Measurements from ENCODE around the gene CCDC28A.
A peak's percentile ranks its signal among the peaks of the same experiment; 100 is the strongest.
"Not testable (repeated sequence)": the region's sequence is repeated elsewhere in the genome, so short reads cannot be mapped to it uniquely, and the experiment has no call there.

The CCDC28A gene

DNA sequence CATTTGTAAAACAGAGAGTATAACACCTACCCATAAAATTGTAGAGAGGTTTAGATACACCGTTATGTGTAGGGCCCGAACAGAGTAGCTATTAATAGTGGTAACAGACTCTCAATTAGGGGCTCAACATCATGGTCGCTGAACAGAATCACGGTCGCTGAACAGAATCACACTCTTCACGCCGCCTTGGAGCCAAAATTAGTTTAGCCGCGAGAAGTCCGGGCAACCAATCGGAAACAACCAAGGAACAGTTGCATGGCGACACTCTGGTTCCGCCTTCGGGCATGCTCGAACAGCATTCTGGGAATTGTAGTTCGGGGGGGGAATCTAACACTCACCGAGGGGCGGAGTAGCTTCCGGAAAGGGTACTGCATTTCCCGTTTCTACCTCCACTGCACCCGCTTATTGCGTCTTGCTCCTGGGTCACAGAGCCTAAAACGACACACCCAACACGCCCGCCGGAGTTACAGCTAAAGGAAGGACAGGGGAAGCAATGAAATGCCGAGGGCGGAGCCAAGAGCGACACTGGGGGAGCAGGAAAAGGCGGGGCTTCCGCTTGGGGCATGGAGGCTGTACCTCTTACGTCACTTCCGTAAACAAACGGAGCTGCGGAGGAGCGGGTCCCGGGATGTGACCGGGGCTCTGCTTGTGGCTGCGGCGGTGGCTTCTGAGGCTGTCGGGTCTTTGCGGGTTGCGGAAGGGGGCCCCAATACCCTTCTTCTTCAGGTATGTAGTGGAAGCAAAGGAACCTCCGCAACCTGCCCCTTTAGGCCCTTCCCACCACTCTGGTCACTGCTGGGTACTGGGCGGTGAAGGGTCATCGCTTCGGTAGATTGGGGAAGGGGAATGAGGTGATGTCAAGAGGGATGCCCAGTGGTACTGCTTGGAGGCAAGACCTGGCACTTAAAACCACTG is at the start of gene CCDC28A:
Gene CCDC28A, plus strand, starts transcription at position 593 of the 915 bp plus-strand sequence. CDS start 2,352 bp downstream, outside the sequence.
- DNase-seq = peak; percentile 81

DNA sequence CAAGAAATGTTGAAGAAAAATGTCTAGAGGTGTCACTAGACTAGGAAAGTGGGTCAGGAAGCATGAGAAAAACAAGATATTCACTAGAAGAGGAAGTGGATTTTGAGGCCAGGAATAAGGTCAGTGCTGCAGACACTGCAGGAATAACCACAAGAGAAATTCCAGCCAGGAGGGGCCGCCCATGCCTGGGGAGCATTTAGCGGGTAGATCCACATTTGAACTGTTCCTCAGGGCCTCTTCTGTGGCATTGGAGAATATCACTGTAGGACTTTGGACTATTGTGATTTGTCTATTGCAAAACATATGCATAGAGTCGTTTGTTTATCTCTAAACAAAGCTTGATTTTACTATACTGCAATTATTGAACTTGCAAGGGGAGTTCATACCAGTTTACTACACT is 49.6 kb upstream of the CCDC28A start:
- DNase-seq = no peak

DNA sequence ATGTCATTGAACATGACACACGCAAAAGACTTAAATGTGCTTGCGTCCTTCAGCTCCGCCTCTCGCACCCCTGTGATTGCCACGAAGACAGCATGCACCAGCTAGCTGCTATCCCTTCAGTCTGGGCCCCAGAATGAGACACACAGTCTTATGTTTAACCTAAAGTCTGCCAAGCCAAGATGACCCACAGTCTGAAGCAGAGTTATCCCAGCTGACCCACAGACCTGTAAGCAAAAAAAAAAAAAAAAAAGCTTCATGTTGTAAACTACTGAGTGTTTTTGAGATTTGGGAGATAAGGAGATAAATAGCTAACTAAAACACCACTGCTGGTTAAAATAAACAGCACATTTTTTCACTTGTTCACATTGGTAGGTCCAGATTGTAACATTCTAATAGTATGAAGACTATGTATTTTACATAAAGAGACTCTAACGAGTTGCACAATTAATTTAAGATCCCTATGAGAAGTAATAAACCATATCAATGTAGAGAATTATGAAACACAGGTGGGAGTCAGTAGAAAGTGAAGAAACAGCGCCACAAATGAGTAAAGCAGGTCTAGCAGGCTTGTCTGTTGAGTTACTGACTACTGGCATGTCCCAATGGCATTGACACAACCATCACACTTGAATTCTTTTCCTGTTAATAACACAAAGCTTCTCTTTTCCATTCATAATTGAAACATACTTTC is 47.4 kb upstream of the CCDC28A start:
- no peak for DNase-seq

DNA sequence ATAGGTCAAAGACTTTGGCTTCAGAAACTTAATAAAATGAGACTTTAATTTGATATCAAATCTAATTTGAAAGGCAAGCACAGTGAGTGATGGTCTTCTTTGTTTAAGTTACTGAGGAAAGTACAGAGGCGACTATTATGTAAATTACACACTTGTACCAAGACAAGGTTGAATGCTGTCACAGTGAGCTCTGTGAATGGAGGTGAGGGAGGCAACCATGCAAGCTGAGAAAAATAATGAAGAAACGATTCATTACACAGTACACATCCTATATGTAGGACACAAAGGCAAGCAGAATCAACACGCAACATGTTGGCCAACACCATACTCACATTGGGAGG is 46.8 kb upstream of the CCDC28A start:
- DNase-seq = no peak

DNA sequence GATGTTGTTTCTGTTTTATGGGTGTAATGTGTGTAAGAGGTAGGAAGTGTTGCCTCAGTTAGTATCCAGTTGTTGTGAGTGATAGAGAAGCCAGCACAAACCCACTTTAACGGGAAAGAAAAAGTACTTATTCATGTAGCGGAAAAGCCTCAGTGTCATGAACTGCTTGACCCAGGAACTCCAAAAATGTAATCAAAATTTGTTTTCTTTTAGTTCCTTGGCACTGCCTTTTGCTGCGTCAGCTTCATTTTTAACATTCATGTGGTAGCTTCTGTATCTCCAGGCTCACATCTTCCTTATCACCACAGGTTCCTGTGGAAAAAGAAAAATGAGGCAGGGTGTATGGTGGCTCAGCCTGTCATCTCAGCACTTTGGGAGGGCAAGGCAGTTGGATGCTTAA is 46.4 kb upstream of the CCDC28A start:
- no peak for DNase-seq

DNA sequence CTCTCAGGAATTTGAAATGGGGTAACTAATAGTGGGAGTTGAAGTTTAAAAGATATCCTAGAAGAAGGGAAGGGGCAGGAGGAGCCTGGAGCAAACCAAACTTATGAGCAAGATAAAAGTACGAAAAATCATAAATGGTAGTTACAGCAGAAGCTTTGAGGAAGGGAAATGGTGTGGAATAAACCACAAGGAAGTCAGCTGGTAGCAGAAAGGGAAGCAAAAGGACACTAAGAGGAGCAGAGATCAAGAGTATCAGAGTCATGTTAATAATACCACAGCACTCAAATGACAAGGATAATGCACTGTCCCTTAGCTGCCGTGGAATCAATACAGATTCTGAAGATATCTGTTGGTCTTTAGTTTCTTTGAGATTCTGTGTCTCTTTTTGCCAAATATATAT is 44.9 kb upstream of the CCDC28A start:
- no peak for DNase-seq

DNA sequence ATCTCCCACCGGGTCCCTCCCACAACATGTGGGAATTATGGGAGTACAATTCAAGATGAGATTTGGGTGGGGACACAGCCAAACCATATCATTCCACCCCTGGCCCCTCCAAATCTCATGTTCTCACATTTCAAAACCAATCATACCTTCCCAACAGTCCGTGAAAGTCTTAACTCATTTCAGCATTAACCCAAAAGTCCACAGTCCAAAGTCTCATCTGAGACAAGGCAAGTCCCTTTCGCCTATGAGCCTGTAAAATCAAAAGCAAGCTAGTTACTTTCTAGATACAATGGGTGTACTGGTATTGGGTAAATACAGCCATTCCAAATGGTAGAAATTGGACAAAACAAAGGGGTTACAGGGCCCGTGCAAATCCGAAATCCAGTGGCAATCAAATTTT is 43.5 kb upstream of the CCDC28A start:
- not testable (repeated sequence) for DNase-seq

DNA sequence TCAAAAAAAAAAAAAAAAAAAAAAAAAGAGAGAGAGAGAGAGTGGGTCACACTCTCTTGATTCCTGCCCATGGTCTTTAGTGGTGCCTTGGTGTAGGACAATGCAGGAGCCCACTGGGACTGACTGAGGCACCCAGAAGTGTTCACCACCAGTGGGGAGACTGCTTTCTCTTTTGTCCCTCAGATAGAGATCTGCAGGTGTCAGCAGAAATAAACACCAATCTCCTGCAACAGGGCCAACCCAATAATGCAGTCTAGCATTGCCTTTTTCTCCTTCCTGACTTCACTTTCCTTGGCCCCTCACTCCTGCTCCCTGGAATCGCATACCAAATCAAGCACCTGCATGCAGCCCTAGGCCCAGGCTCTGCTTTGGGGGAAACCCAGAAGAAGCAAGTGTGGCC is 39.0 kb upstream of the CCDC28A start:
- no peak for DNase-seq

DNA sequence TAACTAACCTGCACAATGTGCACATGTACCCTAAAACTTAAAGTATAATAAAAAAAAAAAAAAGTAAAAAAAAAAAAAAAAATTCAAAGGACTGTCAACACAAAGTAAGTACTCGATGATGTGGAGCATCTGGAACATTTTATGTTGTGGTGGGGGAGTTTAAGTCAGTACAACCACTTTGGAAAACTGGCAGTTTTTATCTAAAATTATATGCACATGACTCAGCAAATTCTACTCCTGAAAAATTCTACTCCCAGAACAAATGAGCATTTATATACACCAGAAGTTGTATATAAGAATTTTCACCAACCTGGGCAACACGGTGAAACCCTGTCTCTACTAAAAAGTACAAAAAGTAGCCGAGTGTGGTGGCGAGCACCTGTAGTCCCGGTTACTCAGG is 36.9 kb upstream of the CCDC28A start:
- no peak for DNase-seq

DNA sequence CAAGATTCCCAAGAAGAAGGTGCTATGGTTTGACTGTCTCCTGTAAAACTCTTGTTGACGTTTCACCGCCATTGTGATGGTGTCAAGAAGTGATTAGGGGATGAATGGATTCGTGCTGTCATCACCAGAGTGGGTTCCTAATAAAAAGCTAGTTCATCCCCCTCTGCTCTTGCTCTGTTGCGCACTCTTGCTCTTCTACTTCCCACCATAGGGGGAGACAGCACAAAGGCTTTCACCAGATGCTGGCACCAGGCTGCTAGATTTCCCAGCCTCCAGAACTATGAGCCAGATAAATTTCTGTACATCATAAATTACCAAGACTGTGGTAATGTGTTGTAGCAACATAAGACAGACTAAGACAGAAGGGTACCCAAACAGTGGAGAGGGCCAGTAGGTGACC is 21.6 kb upstream of the CCDC28A start:
- no peak for DNase-seq

DNA sequence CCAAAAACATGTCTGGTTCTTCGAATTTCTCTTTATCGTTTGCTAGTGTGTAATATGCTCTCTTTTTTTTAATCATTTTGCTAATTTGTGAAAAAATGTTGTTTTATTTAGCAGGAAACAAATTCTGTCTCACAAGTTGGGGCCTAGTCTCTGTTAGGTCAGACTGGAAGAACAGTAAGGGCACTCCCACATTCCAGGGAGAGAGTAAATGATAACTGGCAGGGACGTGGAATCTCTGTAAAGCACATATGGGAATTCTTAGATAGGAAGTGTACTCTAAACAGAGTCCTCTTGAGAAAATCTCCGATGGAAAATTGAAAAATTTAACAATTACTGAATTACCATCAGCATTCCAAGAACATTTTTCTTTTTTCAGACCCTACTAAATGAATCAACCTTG is 16.4 kb upstream of the CCDC28A start:
- no peak for DNase-seq

DNA sequence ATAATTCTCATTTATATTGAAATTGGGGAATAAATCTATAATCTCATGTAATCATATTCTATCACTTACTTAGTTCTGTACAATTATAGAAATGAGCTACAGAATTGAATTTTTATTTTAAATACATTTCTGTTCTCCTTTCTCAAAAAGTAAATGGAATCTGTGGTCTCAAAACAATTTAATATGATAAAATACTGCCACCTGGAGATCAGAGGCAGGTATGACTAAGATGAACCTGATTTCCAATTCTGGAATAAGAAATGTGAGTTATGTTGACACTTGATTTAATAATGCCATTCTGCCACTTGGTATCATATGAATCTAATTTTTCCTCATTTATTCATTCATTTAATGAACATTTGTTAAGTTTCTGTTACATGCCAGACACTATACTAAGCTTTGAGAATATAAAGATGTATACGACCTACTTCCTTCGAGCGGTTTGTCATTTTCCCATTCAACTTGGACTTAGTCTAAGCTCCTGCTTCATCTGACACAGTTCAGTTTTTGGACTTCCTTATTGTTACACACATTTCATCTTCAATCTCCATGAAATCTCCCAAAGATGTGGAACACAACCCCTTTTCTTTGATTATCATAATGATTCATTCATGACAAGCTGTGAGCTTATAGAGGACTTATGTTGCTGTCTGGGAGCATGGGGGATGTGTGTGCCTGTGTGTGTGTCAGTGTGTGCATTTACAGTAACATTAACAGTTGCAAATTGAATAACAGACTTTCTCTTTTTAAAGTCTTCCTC is 7.5 kb upstream of the CCDC28A start:
- DNase-seq = no peak

DNA sequence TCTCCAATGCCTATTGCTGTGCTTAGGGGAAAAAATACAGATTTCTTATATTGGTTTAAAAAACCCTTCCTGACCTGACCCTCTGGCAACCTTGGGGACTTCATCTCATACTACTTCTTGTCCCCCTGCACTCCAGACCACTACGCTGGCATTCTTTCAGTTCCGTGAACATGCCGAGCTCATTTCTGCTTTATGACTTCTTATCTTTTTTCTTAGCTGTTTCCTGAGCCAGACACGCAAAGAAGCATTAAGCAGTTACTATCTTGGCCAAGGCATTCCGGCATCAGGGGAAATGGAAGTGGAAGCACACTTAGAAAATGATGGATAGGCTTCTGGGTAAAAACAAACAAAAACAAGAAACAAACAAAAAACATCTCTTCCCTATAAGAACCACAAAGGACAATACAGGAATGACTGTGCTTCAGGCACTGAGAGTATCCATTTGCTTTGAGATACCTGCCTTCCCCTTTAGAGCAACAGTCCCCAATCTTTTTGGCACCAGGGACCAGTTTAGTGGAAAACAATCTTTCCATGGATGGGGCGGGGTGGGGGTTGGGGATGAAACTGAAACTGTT is 4.4 kb upstream of the CCDC28A start:
- DNase-seq = no peak

DNA sequence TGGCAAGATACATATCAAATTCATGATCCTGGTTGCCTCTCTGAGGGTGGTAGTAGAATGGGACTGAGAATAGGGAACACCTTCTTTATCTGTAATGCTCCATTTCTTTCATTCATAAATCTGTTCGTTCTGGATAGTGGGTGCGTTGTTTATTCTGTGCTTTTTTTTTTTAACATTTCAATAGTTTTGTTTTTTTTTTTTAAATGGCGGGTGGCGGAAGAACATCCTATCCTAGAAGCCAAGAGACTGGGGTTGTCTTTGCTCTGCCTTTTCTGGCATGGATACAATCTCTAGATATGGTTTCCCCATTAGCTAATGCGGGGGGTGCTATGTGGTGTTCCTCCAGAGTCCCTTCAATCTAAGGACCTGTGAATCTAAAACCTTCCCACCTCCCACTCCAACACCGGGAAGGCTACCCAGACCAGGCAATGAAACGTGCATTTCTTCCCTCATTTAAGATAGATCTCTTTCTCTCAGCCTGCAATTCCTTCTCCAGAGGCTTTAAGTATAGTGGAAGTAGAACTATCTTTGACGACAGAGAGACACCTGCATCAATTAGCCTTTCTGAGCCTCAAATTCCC is 883 bp upstream of the CCDC28A start:
- no peak for DNase-seq

DNA sequence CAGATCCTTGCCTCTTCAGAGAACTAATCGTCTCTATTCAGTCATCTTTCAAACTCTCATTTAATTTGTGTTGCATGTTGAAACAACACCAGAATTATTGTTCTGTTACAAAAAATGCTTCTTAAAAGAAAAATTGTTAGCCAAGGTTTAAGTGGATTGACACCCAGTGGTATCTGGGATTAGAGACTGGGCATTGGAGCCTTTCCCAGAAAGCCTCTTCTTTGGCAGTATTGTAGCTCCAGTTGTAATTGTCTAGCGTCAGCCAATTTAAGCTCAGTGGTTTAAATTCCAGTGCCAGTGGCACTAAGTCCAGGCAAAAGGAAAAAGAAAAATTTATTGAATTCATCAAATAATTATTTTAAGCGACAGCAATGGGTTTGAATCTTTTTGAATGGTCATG is 801 bp downstream of the CCDC28A start:
- DNase-seq = no peak

DNA sequence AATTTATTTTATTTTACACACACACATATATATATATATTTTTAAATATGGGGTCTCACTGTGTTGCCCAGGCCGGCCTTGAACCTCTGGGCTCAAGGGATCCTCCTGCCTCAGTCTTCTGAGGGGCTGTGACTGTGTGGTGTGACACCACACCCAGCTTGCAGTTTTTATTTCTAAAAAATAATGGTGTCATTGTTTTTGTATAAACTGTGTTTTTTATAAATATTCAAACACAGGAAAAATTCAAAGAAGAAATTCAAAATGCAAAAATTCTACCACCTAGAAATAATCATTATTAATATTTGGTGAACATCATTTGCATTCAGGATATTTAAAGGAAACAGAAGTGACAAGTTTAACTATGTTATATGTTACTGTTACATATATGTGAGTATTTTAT is 3.1 kb downstream of the CCDC28A start:
- no peak for DNase-seq

DNA sequence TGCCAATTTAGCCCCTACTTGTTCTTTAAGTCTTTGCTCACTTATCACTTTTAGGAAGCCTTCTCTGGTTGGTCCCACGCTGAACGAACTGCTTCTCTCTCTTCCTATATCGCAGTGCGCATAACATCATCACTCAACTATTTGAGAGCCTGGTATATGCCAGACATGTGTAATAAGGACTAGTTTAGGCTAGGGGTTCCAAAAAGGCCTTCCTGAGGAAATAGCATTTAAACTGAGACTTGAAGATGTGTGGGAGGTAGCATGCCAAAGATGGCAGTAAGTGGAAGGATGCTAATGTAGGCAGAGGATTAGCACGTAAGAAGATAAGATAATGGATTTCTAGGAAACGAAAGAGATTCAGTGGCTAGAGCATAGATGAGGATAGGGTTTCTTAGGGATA is 4.8 kb downstream of the CCDC28A start:
- DNase-seq = no peak

DNA sequence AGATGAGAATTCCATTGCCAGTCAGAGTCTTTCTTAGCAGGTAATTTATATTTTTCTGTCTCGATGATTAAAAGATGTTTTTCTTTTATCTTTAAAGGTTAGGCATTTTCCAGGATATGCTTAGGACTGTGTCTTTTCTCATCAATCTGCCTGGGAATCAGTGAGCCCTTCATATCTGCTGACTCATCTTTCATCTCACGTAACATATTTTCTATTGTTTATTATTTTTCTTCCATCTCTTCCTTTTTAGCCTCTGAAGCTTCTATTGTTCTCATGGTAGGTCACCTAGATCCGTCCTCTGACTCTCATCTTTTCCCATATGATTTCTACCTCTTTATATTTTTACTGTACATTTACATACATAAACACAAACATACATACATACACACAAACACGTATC is 8.7 kb downstream of the CCDC28A start:
- DNase-seq = no peak

DNA sequence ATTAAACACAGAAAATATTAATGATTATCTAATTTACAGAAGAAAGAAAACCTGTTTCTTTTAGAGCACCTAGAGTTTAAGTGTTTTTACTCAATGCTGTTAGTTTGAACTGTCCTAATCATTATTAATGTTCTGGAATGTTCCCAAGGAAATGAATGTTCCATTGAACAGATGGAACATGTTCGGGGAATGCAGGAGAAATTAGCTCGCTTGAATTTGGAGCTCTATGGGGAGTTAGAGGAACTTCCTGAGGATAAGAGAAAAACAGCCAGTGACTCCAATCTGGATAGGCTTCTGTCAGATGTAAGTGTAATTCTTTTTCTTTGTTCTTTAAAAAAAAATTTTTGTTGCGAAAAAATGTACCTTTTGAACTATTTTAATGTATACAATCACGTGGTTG is 11.5 kb downstream of the CCDC28A start:
- no peak for DNase-seq

DNA sequence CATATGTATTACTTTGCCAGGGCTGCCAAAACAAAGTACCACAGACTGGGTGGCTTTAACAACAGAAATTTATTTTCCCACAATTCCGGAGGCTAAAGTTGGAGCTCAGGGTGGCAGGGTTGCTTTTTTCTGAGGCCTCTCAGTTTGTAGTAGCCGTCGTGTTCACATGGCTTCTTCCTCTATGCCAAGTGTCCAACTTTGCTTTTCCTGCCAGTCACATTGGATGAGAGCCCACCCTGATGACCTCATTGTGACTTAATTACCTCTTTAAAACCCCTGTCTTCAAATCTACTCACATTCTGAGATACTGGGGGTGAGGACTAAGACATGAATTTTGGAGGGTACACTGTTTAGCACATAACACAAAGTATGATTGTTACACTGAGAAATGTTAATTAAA is 12.4 kb downstream of the CCDC28A start:
- DNase-seq = no peak

DNA sequence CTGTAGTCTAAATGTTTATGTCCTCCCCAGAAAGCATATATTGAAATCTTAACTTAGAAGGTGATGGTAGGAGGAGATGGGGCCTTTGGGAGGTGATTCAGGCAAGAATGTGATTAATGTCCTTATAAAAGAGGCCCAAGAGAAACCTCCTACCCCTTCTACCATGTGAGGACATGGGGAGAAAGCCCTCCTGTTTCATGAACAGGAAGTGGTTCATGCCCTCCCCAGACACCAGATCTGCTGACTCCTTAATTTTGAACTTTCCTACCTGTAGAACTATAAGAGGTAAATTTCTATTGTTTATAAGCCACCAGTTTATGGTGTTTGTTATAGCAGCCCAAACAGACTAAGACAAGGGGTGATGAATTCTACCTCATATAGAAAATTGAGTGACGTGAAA is 13.6 kb downstream of the CCDC28A start:
- no peak for DNase-seq

DNA sequence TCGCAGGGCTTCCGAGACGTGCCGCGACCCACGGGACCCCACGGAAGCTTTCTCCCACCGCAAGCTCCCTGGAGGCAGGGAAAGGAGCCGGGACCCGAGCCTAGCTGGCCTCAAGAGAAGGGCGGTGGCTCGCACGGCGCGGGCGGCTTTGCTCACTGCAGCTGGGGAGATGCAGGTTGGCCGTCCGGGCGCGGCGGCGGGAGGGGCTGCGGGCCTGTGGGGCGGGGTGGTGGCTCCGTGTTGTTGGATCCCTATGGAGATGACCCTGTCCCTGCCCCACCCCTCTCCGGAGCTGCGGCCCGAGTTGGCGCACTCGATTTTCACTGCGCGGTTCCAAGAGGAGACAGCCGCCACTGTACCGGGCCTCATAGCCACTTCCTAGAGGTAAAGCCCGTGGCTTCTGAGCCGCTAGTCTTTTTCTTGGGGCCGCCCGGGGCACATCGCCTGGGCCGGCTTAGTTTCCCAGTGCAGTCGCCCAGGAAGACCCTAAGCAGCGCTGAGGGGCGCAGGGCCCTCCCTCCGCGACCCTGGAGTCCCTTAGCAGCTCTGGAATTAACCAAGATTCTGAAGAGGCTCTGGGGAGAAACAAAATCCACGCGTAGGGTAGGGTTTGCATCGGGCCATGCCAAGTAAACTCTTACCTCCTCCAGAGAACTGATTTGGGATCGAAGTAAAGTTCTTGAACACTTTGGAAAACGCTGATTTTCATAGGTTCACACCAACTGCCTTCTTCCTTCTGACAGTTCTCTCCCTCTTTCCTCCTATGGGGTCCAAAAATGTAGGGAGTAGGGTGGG is 22.4 kb downstream of the CCDC28A start, which contains the start of gene ECT2L:
Gene ECT2L, plus strand, starts transcription at position 279 of the 795 bp plus-strand sequence. CDS start 17,188 bp downstream, outside the sequence.
- DNase-seq = no peak
